ENCODE data around the gene RAD23B. TPM values are rescaled to one million over a fixed set of nuclear protein-coding genes. Genes with fewer than 3 reads are reported as not detected.

RAD23B gene
- total RNA-seq, 4 donors from 2014 or later: 71.0 to 109 (median 76.2) TPM

- no peak for TF ChIP-seq CTCF (IDR thresholded peaks at IDR 0.05; ENCODE audit: low read depth)
Measured at GRCh38 chr9:107330420-107330819, 47.3 kb downstream of the RAD23B start.

- no peak for TF ChIP-seq CTCF (IDR thresholded peaks at IDR 0.05; ENCODE audit: low read depth)
Measured at GRCh38 chr9:107332883-107333282, 49.8 kb downstream of the RAD23B start.

GRCh38 chr9:107333363-107333762 lies 50.3 kb downstream of the RAD23B start:
- no peak for TF ChIP-seq CTCF (IDR thresholded peaks at IDR 0.05; ENCODE audit: low read depth)

- no peak for TF ChIP-seq CTCF (IDR thresholded peaks at IDR 0.05; ENCODE audit: low read depth)
Measured at GRCh38 chr9:107334103-107334776, 51.2 kb downstream of the RAD23B start.

- no peak for TF ChIP-seq CTCF (IDR thresholded peaks at IDR 0.05; ENCODE audit: low read depth)
Measured at GRCh38 chr9:107335331-107335730, 52.3 kb downstream of the RAD23B start.

- TF ChIP-seq CTCF (IDR thresholded peaks at IDR 0.05; ENCODE audit: low read depth): no peak
Measured at GRCh38 chr9:107336718-107337360, 53.8 kb downstream of the RAD23B start.

- no peak for TF ChIP-seq CTCF (IDR thresholded peaks at IDR 0.05; ENCODE audit: low read depth)
Measured at GRCh38 chr9:107337676-107338590, 54.9 kb downstream of the RAD23B start.
